Fibroblast of skin of abdomen (primary cell): ENCODE results near the gene RHEB.

Source experiments
- DNase-seq: peaks from one replicate; pipeline ENCODE4 v3.0.0-alpha.2; 2013

RHEB gene

DNA sequence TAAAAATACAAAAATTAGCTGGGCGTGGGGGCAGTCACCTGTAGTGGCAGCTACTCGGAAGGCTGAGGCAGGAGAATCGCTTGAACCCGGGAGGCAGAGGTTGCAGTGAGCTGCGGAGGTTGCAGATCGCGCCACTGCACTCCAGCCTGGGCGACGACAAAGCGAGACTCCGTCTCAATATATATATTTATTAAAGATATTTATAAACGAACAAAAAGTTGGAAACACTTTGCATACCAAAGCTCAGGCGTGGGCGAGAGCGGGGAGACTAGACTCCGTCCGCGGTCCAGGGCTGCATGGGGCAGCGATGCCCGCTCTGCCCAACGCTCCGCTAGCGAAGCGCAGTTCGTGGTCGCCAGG, 71.8 kb downstream of the RHEB start:
- DNase-seq: no peak

GRCh38 chr7:151447312-151447711, 72.4 kb downstream of the RHEB start:
- no peak for DNase-seq

- no peak for DNase-seq
Measured at GRCh38 chr7:151446412-151446811, 73.3 kb downstream of the RHEB start.

DNA sequence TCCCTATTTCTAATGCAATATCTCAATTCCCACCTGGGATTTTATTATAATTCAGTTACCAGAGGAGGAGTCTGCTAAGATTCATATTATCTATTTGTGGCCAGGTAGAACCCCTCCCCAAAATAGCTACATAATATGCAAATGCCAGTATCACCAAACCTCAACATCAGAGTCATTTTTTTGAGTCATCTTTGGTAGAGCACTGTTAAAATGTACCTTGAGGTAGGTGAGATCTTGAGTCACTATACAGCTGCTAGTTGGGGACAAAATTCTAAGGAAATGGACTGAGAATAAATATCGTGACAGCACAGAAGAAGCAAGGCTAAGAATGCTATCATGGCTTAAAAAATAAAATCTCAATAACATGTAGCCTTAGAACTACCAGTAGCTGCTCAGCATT, 75.1 kb downstream of the RHEB start:
- no peak for DNase-seq

DNA sequence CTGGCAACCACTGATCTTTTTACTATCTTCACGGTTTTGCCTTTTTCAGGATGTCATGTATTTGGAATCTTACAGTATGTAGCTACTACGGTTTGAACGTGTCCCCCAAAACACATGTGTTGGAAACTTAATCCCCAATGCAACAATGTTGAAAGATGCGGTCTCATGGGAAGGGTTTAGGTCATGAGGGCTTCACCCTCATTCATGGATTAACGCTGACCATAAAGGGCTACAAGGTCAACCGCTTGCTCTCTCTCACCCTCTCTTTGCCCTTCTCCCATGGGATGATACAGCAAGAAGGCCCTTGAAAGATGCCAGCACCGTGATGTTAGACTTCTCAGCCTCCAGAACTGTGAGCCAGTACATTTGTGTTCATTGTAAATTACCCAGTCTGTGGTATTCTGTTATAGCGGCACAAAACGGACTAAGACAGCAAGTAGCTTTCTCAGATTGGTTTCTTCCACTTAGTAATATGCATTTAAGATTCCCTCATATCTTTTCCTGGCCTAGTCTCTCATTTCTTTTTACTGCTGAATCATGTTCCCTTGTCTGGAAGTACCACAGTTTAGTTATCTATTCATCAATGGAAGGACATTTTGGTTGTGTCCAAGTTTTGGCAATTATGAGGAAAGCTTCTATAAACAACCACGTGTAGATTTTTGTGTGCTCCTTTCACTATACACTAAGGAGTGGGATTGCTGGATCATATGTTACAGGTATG, 76.8 kb downstream of the RHEB start:
- no peak for DNase-seq

DNA sequence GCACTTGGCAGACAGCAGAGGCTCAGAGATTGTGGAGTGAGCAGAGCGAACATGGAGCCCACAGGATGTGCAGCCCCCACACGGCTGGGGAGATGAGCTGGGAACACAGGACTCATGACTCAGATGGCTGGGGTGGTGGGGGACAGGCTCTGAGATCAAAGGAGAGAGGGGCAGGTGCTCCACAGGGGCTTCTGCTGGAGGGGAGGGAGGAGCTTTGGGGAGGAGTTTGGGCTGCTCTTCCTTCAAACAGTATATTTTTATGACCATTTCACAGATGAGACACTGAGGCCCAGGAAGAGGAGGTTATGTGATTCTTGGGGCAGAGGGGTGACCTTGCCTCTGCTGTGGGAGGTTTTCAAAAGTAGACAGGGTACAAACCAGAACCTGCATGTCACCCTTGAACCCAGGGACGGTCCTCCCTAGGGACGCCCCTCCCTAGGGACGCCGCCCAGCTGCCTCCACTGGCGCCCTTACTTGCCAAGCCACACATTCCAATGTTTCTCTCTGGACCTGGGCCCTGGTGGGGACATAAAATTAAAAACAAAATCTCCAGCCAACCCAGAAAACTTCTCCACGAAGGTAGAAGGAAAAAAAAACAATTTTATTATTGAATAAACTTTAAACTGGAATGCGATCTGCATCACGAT, 78.8 kb downstream of the RHEB start:
- no peak for DNase-seq

GRCh38 chr7:151439855-151440798, 79.6 kb downstream of the RHEB start, which contains the start of gene CRYGN:
Gene CRYGN, minus strand, starts transcription at chr7:151440141. Its CDS starts 224 bp downstream, at chr7:151439917.
- DNase-seq: no peak

GRCh38 chr7:151438864-151439601, 80.7 kb downstream of the RHEB start:
- DNase-seq: no peak

GRCh38 chr7:151437866-151438516, 81.7 kb downstream of the RHEB start:
- DNase-seq: no peak

DNA sequence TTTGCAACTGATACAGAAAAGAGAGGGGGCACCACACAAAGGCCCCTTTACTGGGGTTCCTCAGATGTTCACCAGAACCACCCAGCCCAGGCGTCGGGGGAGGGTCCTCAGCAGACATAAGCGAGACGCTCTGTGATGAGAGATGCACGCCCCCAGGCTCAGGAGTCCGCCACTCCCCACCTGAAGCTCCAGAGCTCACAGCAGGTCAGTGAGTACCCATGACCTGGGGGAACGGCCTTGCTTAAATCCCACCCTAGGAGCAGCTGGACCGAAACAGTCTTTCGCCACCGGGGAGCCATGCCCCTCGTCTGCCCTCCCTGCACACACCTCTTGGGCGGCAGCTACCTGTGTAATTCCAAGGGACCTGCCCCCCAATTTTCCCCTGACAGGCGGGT, 82.5 kb downstream of the RHEB start:
- no peak for DNase-seq

GRCh38 chr7:151436446-151437158, 83.1 kb downstream of the RHEB start:
- no peak for DNase-seq

- no peak for DNase-seq
Measured at GRCh38 chr7:151435971-151436370, 83.7 kb downstream of the RHEB start.

- no peak for DNase-seq
Measured at GRCh38 chr7:151435103-151435916, 84.4 kb downstream of the RHEB start.

GRCh38 chr7:151434549-151434948, 85.1 kb downstream of the RHEB start:
- no peak for DNase-seq

- DNase-seq: no peak
Measured at GRCh38 chr7:151433721-151434400, 85.8 kb downstream of the RHEB start.

GRCh38 chr7:151432658-151433521, 86.8 kb downstream of the RHEB start:
- DNase-seq: no peak

GRCh38 chr7:151431768-151432311, 87.9 kb downstream of the RHEB start:
- DNase-seq: no peak

GRCh38 chr7:151431281-151431767, 88.4 kb downstream of the RHEB start:
- no peak for DNase-seq
